NT2/D1 (cell line): Measurements from ENCODE around the gene DENND6B.

Experiments
- YY1 ChIP-seq: IDR thresholded peaks from 2 replicates; pipeline ENCODE4 v1.6.1; 2011; ENCODE audit not compliant: insufficient read length, insufficient read depth
- ZNF274 ChIP-seq: IDR thresholded peaks from 2 replicates; pipeline ENCODE4 v1.6.1; 2011; ENCODE audit warnings: mild to moderate bottlenecking, low read depth, low read length

- TF ChIP-seq ZNF274 (no peak), YY1 (no peak)
These were observed 32.5 kb downstream of the DENND6B start for GRCh38 chr22:50294319-50294656.
